Glutamatergic neuron (in vitro differentiated cells): Measurements from ENCODE around the gene SPINDOC. TPM values are rescaled to one million over a fixed set of nuclear protein-coding genes. Genes with fewer than 3 reads are reported as not detected.
A peak's percentile ranks its signal among the peaks of the same experiment; 100 is the strongest.

Source experiments
- DNase-seq: peaks from one replicate; pipeline ENCODE4 v3.0.0; 2022
- H3K27ac Mint-ChIP-seq: one replicate; pipeline ENCODE4 v1.8.0; 2020; ENCODE audit warnings: mild to moderate bottlenecking, mixed read lengths, inconsistent platforms; ENCODE audit not compliant: unreplicated experiment
- H3K27me3 Mint-ChIP-seq: one replicate; pipeline ENCODE4 v1.8.0; 2020; ENCODE audit warnings: mild to moderate bottlenecking, moderate library complexity, mixed read lengths, inconsistent platforms; ENCODE audit not compliant: unreplicated experiment
- H3K36me3 Mint-ChIP-seq: one replicate; pipeline ENCODE4 v1.8.0; 2020; ENCODE audit warnings: mild to moderate bottlenecking, mixed read lengths, inconsistent platforms; ENCODE audit not compliant: unreplicated experiment
- H3K4me1 Mint-ChIP-seq: one replicate; pipeline ENCODE4 v1.8.0; 2020; ENCODE audit warnings: mild to moderate bottlenecking, low read depth, mixed read lengths, inconsistent platforms; ENCODE audit not compliant: unreplicated experiment
- H3K4me3 Mint-ChIP-seq: one replicate; pipeline ENCODE4 v1.8.0; 2020; ENCODE audit warnings: mild to moderate bottlenecking, mixed read lengths, inconsistent platforms; ENCODE audit not compliant: unreplicated experiment
- H3K9me3 Mint-ChIP-seq: one replicate; pipeline ENCODE4 v1.8.0; 2020; ENCODE audit warnings: mild to moderate bottlenecking, moderate library complexity, mixed read lengths, inconsistent platforms; ENCODE audit not compliant: unreplicated experiment
- CTCF ChIP-seq: fragments of 200-600 bp; sonication (generic); IDR thresholded peaks from one replicate; pipeline ENCODE4 v1.5.0; 2021; ENCODE audit not compliant: partially characterized antibody, unreplicated experiment
- total RNA-seq: library from RNA; stranded (reverse); fragmentation: NEBNext Ultra II Directional; extraction: Animal tissue kit (Norgen Biotek cat#: 25700); gene quantifications from one replicate; pipeline ENCODE4 v1.2.1, GENCODE V29; 2021; ENCODE audit not compliant: unreplicated experiment

Gene SPINDOC
- total RNA-seq, 1 donor from 2014 or later = 83.7 TPM

- peaks cover 29% of the 10 kb centered on the region for H3K4me1 Mint-ChIP-seq
- peak overlapping the region; percentile 80 for H3K4me3 Mint-ChIP-seq
- peaks cover 19% of the 10 kb centered on the region for H3K27me3 Mint-ChIP-seq
- H3K36me3 Mint-ChIP-seq = no peaks in the 10 kb centered on the region
- H3K9me3 Mint-ChIP-seq = peaks cover 18% of the 10 kb centered on the region
- DNase-seq = no peak
- peak overlapping the region; percentile 82 for H3K27ac Mint-ChIP-seq
- TF ChIP-seq CTCF = no peak
These were observed 25.0 kb downstream of the SPINDOC start for GRCh38 chr11:63838150-63838677.

- TF ChIP-seq CTCF = no peak
- peaks cover 19% of the 10 kb centered on the region for H3K27me3 Mint-ChIP-seq
- peaks cover 33% of the 10 kb centered on the region for H3K4me1 Mint-ChIP-seq
- H3K27ac Mint-ChIP-seq = peak within 1 kb of the TSS; percentile 87
- H3K4me3 Mint-ChIP-seq = peak within 1 kb of the TSS; percentile 92
- no peaks in the 10 kb centered on the region for H3K36me3 Mint-ChIP-seq
- DNase-seq = peak; percentile 100
- peaks cover 18% of the 10 kb centered on the region for H3K9me3 Mint-ChIP-seq
These were observed 25.6 kb downstream of the SPINDOC start, which contains the start of gene MARK2 for GRCh38 chr11:63838678-63839507. Gene MARK2 (plus strand): TSS chr11:63839110. CDS start chr11:63839507, 397 bp downstream.

GRCh38 chr11:63839508-63840355 lies 26.5 kb downstream of the SPINDOC start:
- DNase-seq = peak; percentile 34
- Mint-ChIP-seq H3K27me3 (peaks cover 21% of the 10 kb centered on the region), H3K27ac (peak overlapping the region; percentile 87), H3K9me3 (peaks cover 18% of the 10 kb centered on the region), H3K36me3 (no peaks in the 10 kb centered on the region), H3K4me3 (peak overlapping the region; percentile 92), H3K4me1 (peaks cover 39% of the 10 kb centered on the region)
- no peak for TF ChIP-seq CTCF

- peaks cover 41% of the 10 kb centered on the region for H3K4me1 Mint-ChIP-seq
- TF ChIP-seq CTCF = no peak
- DNase-seq = no peak
- peak overlapping the region; percentile 87 for H3K27ac Mint-ChIP-seq
- peaks cover 18% of the 10 kb centered on the region for H3K9me3 Mint-ChIP-seq
- peak overlapping the region; percentile 92 for H3K4me3 Mint-ChIP-seq
- H3K36me3 Mint-ChIP-seq = no peaks in the 10 kb centered on the region
- peaks cover 21% of the 10 kb centered on the region for H3K27me3 Mint-ChIP-seq
These were observed 27.3 kb downstream of the SPINDOC start for GRCh38 chr11:63840356-63841060.
